Adrenal gland (tissue), 5 donors: ENCODE measurements around the gene LCAT.

Experiments
- POLR2A ChIP-seq, 2 donors: fragments of 450-650 bp; IDR thresholded peaks; one replicate each; pipeline ENCODE4 v1.6.1; 2017; ENCODE audit warnings: antibody characterized with exemption in 2 of 2, mild to moderate bottlenecking in 2 of 2, moderate library complexity in 1 of 2
- TF ChIP-seq, protein P1 (sequence below), 6 experiments: fragments of 450-650 bp in 4 of 6; fragments of 200-600 bp in 2 of 6; sonication (generic) in 1 of 6; IDR thresholded peaks; 1 replicate in 5 of 6; 2 replicates in 1 of 6; pipeline versions ENCODE4 v1.5.1 to v1.8.0; 2016 to 2021; ENCODE audit warnings: antibody characterized with exemption in 6 of 6, mild to moderate bottlenecking in 2 of 6, moderate library complexity in 1 of 6
- donor health status: DM: no; HTN: no; CAD: no.

DNA sequence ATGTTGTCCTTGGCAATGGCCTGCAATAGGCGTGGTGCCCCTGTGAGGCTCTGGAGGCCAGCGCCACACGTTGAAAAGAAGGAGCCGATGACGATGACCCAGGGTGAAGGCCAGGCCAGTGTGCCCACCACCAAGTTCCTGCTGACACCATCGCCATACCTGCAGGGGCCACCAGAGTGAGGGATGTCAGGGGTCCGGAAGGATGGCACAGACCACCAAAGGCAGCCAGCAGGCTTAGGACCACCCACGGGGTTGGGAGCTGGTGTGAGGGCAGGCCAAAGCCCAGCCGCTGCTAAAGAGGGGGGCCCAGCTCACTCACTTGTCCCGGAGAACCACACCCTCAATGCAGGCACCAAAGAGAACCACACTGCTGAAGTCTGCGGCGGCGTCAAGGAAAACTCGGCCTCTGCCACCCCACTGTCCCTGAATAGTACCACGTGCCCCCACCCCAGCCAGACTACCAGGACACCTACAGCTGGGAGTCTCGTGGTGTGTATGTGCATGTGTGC lies 6.5 kb upstream of the LCAT start:
- TF ChIP-seq, protein P1, sequence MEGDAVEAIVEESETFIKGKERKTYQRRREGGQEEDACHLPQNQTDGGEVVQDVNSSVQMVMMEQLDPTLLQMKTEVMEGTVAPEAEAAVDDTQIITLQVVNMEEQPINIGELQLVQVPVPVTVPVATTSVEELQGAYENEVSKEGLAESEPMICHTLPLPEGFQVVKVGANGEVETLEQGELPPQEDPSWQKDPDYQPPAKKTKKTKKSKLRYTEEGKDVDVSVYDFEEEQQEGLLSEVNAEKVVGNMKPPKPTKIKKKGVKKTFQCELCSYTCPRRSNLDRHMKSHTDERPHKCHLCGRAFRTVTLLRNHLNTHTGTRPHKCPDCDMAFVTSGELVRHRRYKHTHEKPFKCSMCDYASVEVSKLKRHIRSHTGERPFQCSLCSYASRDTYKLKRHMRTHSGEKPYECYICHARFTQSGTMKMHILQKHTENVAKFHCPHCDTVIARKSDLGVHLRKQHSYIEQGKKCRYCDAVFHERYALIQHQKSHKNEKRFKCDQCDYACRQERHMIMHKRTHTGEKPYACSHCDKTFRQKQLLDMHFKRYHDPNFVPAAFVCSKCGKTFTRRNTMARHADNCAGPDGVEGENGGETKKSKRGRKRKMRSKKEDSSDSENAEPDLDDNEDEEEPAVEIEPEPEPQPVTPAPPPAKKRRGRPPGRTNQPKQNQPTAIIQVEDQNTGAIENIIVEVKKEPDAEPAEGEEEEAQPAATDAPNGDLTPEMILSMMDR (IDR thresholded peaks at IDR 0.05) = no peak
- no peak for TF ChIP-seq POLR2A (IDR thresholded peaks at IDR 0.05)
